Body of pancreas (tissue), 4 donors: ENCODE results near the gene ATG7. TPM values are rescaled to one million over a fixed set of nuclear protein-coding genes. Genes with fewer than 3 reads are reported as not detected.

ENCODE experiments used
- ATAC-seq: fragments of 150-250 bp; one replicate; pipeline ENCODE4 v1.9.1; 2016
- DNase-seq, 4 donors: peaks; one replicate each; pipeline ENCODE4 v3.0.0-alpha.2; 2019
- H3K27ac ChIP-seq, 4 donors: fragments of 200-600 bp; sonication (generic); 1 replicate in 3 of 4; 2 replicates in 1 of 4; pipeline versions ENCODE4 v1.5.1 to v1.6.1; 2016 to 2019; ENCODE audit warnings: mild to moderate bottlenecking in 1 of 4, mixed read lengths in 1 of 4, moderate library complexity in 1 of 4
- H3K27me3 ChIP-seq, 2 donors: fragments of 200-600 bp; sonication (generic); one replicate each; pipeline ENCODE4 v1.6.0; 2016; ENCODE audit warnings: mild to moderate bottlenecking in 1 of 2
- H3K36me3 ChIP-seq, 2 donors: fragments of 200-600 bp; sonication (generic); replicated peaks in 1 of 2; 2 replicates each; pipeline ENCODE4 v1.5.1; 2016; ENCODE audit warnings: low read depth in 2 of 2; ENCODE audit not compliant: insufficient read depth in 1 of 2
- H3K4me1 ChIP-seq: fragments of 200-600 bp; sonication (generic); one replicate; pipeline ENCODE4 v1.6.0; 2016
- H3K4me3 ChIP-seq, 2 donors: fragments of 200-600 bp; sonication (generic); 1 replicate in 1 of 2; 2 replicates in 1 of 2; pipeline ENCODE4 v1.5.1; 2016 to 2019
- H3K9me3 ChIP-seq, 3 donors: fragments of 200-600 bp; sonication (generic); 1 replicate in 2 of 3; 2 replicates in 1 of 3; pipeline ENCODE4 v1.5.1; 2016
- CTCF ChIP-seq, 7 experiments: fragments of 450-650 bp in 4 of 7; fragments of 200-600 bp in 3 of 7; sonication (generic) in 3 of 7; IDR thresholded peaks; one replicate each; pipeline ENCODE4 v1.5.1; 2016 to 2019; ENCODE audit warnings: antibody characterized with exemption in 7 of 7
- POLR2A ChIP-seq, 3 donors: fragments of 450-650 bp; IDR thresholded peaks; one replicate each; pipeline ENCODE4 v1.6.1; 2016; ENCODE audit warnings: antibody characterized with exemption in 3 of 3, mild to moderate bottlenecking in 2 of 3
- WGBS, 2 donors: methylation state at CpG; one replicate each; pipeline ENCODE4 v1.1.5; 2017; 5-methylcytosine and 5-hydroxymethylcytosine counted together
- intact Hi-C: fragments of 100-400 bp; cut with DNase I; formaldehyde crosslinking; loops from one replicate; pipeline ENCODE4 v1.15.1; 2023
- total RNA-seq, 2 donors: library from RNA; depleted of rRNA; stranded (reverse); fragments of >200 nt; gene quantifications; one replicate each; pipeline ENCODE4 v1.1.0, GENCODE V29; 2016

ATG7 gene
- total RNA-seq, 2 donors from 2014 or later: 40.5 to 43.6 TPM

GRCh38 chr3:11558411-11558903, 286.3 kb downstream of the ATG7 start:
- H3K36me3 ChIP-seq: peaks cover 0 to 5% of the 10 kb centered on the region in 2 donors
- 68 to 73% methylated on average over 5 to 17 of the region's 17 CpGs for WGBS, 2 donors

GRCh38 chr3:11558918-11559815, 287.0 kb downstream of the ATG7 start:
- Histone ChIP-seq H3K4me1 (peaks cover 8% of the 10 kb centered on the region), H3K27me3 (no peaks in the 10 kb centered on the region), H3K36me3 (peaks cover 0 to 8% of the 10 kb centered on the region in 2 donors), H3K27ac (no peak overlapping the region), H3K4me3 (no peak overlapping the region), H3K9me3 (no peaks in the 10 kb centered on the region)
- 86 to 90% methylated on average over 14 to 32 of the region's 37 CpGs for WGBS, 2 donors
- ATAC-seq (no peak), DNase-seq (peak in 1 of 4 donors; percentile 6)
- intact Hi-C loops: no loop called here
- TF ChIP-seq CTCF (IDR thresholded peaks at IDR 0.05) (no peak), POLR2A (IDR thresholded peaks at IDR 0.05) (no peak)

More at GRCh38 chr3:11558411-11558903, 286.3 kb downstream of the ATG7 start:
- intact Hi-C loops: no loop called here
- no peak for TF ChIP-seq POLR2A (IDR thresholded peaks at IDR 0.05)
- no peaks in the 10 kb centered on the region for H3K27me3 ChIP-seq
- H3K4me3 ChIP-seq: no peak overlapping the region
- DNase-seq (peak in 1 of 4 donors; percentile 5), ATAC-seq (no peak)
- H3K4me1 ChIP-seq: peaks cover 15% of the 10 kb centered on the region
- H3K9me3 ChIP-seq: no peaks in the 10 kb centered on the region
- no peak overlapping the region for H3K27ac ChIP-seq

GRCh38 chr3:11559816-11560633, 287.8 kb downstream of the ATG7 start:
- no peaks in the 10 kb centered on the region for H3K4me1 ChIP-seq
- no peak overlapping the region for H3K27ac ChIP-seq
- H3K4me3 ChIP-seq: no peak overlapping the region
- 81 to 84% methylated on average over 15 of the region's 15 CpGs for WGBS, 2 donors
- no peak for ATAC-seq
- no peaks in the 10 kb centered on the region for H3K27me3 ChIP-seq
- peak in 1 of 4 donors; percentile 7 for DNase-seq
- TF ChIP-seq CTCF (IDR thresholded peaks at IDR 0.05) (no peak), POLR2A (IDR thresholded peaks at IDR 0.05) (no peak)
- intact Hi-C loops: no loop called here
- no peaks in the 10 kb centered on the region for H3K9me3 ChIP-seq
- H3K36me3 ChIP-seq: peaks cover 0 to 8% of the 10 kb centered on the region in 2 donors

GRCh38 chr3:11560746-11561145, 288.5 kb downstream of the ATG7 start:
- no peak overlapping the region for H3K27ac ChIP-seq
- ATAC-seq (no peak), DNase-seq (peak in 1 of 4 donors; percentile 13)
- H3K4me1 ChIP-seq: no peaks in the 10 kb centered on the region
- intact Hi-C loops: no loop called here
- peaks cover 0 to 8% of the 10 kb centered on the region in 2 donors for H3K36me3 ChIP-seq
- H3K9me3 ChIP-seq: no peaks in the 10 kb centered on the region
- WGBS, 2 donors: 87 to 89% methylated on average over 6 to 12 of the region's 12 CpGs
- no peak overlapping the region for H3K4me3 ChIP-seq
- no peaks in the 10 kb centered on the region for H3K27me3 ChIP-seq
- TF ChIP-seq POLR2A (IDR thresholded peaks at IDR 0.05) (no peak), CTCF (IDR thresholded peaks at IDR 0.05) (no peak)
